Caco-2 (cell line): ENCODE data around the gene NES. TPM values are rescaled to one million over a fixed set of nuclear protein-coding genes. Genes with fewer than 3 reads are reported as not detected.

Experiments
- BruUV-seq: library from RNA; stranded (reverse); fragments of 400-500 nt; replicated peaks from 2 replicates; lab custom pipeline; 2021; lab: Mats Ljungman, UMichigan
- CTCF ChIA-PET: fragments of 300-600 bp; sonication (Branson Sonifier 250); formaldehyde crosslinking; loops from one replicate; lab custom pipeline; 2022; ENCODE audit warnings: antibody characterized with exemption; lab: Charles Lee
- POLR2A ChIA-PET: fragments of 300-600 bp; sonication (Branson Sonifier 250); formaldehyde crosslinking; loops from one replicate; lab custom pipeline; 2022; ENCODE audit warnings: antibody characterized with exemption; lab: Charles Lee
- DNase-seq, 2 experiments: peaks; one replicate each; pipeline versions ENCODE4 v3.0.0 to v3.0.0-alpha.2; 2020 to 2022
- H3K27me3 ChIP-seq: replicated peaks from 2 replicates; pipeline ENCODE4 v1.6.0; 2011; ENCODE audit warnings: low read length; ENCODE audit not compliant: control insufficient read depth, insufficient read depth
- H3K36me3 ChIP-seq: 2 replicates; pipeline ENCODE4 v1.5.1; 2011; ENCODE audit warnings: low read length; ENCODE audit not compliant: control insufficient read depth, insufficient read depth
- H3K4me1 ChIP-seq: fragments of 250-450 bp; sonication (Bioruptor Pico); 2 replicates; pipeline ENCODE4 v1.5.1; 2020; ENCODE audit warnings: mild to moderate bottlenecking
- H3K4me3 ChIP-seq: 2 replicates; pipeline ENCODE4 v1.5.1; 2011; ENCODE audit warnings: low read depth, mild to moderate bottlenecking, control low read depth, low read length
- H3K9me3 ChIP-seq: fragments of 250-450 bp; sonication (Bioruptor Pico); 2 replicates; pipeline ENCODE4 v1.5.1; 2020; ENCODE audit warnings: mild to moderate bottlenecking, moderate library complexity
- H3K27ac Mint-ChIP-seq: one replicate; pipeline ENCODE4 v1.8.0; 2022; ENCODE audit warnings: mixed read lengths; ENCODE audit not compliant: unreplicated experiment
- H3K27me3 Mint-ChIP-seq: one replicate; pipeline ENCODE4 v1.8.0; 2022; ENCODE audit warnings: mixed read lengths; ENCODE audit not compliant: insufficient read depth, unreplicated experiment
- H3K36me3 Mint-ChIP-seq: one replicate; pipeline ENCODE4 v1.8.0; 2022; ENCODE audit warnings: mild to moderate bottlenecking, mixed read lengths; ENCODE audit not compliant: insufficient read depth, unreplicated experiment
- H3K4me1 Mint-ChIP-seq: one replicate; pipeline ENCODE4 v1.8.0; 2022; ENCODE audit warnings: low read depth, mixed read lengths; ENCODE audit not compliant: unreplicated experiment
- H3K4me3 Mint-ChIP-seq: one replicate; pipeline ENCODE4 v1.8.0; 2022; ENCODE audit warnings: mild to moderate bottlenecking, moderate library complexity, mixed read lengths; ENCODE audit not compliant: unreplicated experiment
- H3K9me3 Mint-ChIP-seq: one replicate; pipeline ENCODE4 v1.8.0; 2022; ENCODE audit warnings: mixed read lengths; ENCODE audit not compliant: unreplicated experiment
- intact Hi-C: fragments of 100-400 bp; cut with micrococcal nuclease; formaldehyde crosslinking; loops from one replicate; pipeline ENCODE4 v1.10.0; 2022; ENCODE audit not compliant: unreplicated experiment
- total RNA-seq: library from RNA; stranded (reverse); gene quantifications from 2 replicates; pipeline ENCODE4 v1.2.3, GENCODE V29; 2022
- TF ChIP-seq, protein P1 (sequence below), 2 experiments: fragments of 200-600 bp in 1 of 2; IDR thresholded peaks; 1 replicate in 1 of 2; 2 replicates in 1 of 2; pipeline versions ENCODE4 v1.5.1 to v1.8.0; 2011 to 2022; ENCODE audit warnings: antibody characterized with exemption in 1 of 2, control low read depth in 1 of 2, inconsistent platforms in 1 of 2, low read depth in 1 of 2, low read length in 1 of 2, mild to moderate bottlenecking in 1 of 2, moderate library complexity in 1 of 2; ENCODE audit not compliant: insufficient read depth in 1 of 2, severe bottlenecking in 1 of 2, unreplicated experiment in 1 of 2

Gene NES
- total RNA-seq, 1 experiment from 2014 or later, result 18.0 TPM

DNA sequence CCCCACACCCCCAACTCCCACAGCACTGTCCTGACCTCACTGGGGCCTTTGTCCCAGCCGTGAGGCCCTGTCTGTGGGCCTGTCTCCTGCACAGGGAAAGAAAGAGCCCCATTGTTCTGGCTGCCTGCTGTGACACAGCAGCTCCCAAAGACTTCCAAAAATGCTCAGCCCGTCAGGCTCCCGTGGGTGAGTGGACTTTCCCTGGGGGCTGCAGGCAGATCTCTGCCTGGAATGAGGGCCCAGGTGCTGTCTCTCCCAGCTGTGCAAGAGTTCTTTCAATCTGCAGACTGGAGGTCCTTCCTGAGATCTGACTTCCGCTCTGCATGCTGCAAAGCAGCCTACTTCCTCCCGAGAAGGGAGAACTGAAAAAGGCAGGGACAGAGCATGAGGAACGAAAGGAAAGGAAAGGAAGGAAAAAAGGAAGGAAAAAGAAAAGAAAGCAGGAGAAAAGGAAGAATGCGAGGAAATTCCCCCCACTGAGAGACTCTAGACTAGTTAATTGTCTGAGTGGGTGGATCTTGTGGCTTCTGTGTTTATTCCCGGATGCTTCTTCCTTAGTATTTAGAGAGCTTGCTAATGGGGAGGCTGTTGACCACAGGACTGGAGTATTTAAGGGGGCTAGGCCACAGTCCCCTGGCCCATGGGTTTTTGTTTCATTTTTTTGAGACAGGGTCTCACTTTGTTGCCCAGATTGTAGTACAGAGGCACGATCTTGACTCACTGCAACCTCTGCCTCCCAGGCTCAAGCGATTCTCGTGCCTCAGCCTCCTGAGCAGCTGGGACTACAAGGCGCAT, 15.0 kb downstream of the NES start:
- DNase-seq, result no peak
- intact Hi-C loops, result no loop called here
- peaks cover 4% of the 10 kb centered on the region for H3K36me3 Mint-ChIP-seq
- peaks cover 66% of the 10 kb centered on the region for H3K4me1 Mint-ChIP-seq
- peak overlapping the region; percentile 34 for H3K27ac Mint-ChIP-seq
- no peaks in the 10 kb centered on the region for H3K9me3 ChIP-seq
- ChIA-PET CTCF (interaction anchor here (0.6 to 3.1 kb wide), 3 partner anchors 15 to 176 kb away, joined by 5 to 61 read pairs (median 6); partner anchors contain the start of gene NES), POLR2A (interaction anchor here (1.9 kb wide), 1 partner anchor 14 kb away, joined by 28 read pairs; the partner anchor contains the start of gene NES)
- H3K9me3 Mint-ChIP-seq, result no peaks in the 10 kb centered on the region
- H3K27me3 ChIP-seq, result no peaks in the 10 kb centered on the region
- BruUV-seq, result no TSS peak
- H3K36me3 ChIP-seq, result no peaks in the 10 kb centered on the region
- H3K4me3 Mint-ChIP-seq, result no peak overlapping the region
- TF ChIP-seq, protein P1, sequence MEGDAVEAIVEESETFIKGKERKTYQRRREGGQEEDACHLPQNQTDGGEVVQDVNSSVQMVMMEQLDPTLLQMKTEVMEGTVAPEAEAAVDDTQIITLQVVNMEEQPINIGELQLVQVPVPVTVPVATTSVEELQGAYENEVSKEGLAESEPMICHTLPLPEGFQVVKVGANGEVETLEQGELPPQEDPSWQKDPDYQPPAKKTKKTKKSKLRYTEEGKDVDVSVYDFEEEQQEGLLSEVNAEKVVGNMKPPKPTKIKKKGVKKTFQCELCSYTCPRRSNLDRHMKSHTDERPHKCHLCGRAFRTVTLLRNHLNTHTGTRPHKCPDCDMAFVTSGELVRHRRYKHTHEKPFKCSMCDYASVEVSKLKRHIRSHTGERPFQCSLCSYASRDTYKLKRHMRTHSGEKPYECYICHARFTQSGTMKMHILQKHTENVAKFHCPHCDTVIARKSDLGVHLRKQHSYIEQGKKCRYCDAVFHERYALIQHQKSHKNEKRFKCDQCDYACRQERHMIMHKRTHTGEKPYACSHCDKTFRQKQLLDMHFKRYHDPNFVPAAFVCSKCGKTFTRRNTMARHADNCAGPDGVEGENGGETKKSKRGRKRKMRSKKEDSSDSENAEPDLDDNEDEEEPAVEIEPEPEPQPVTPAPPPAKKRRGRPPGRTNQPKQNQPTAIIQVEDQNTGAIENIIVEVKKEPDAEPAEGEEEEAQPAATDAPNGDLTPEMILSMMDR (IDR thresholded peaks at IDR 0.05; ENCODE audit: insufficient read depth in 1 of 2, low read depth in 1 of 2, low read length in 1 of 2, severe bottlenecking in 1 of 2, unreplicated experiment in 1 of 2), result no peak
- H3K27me3 Mint-ChIP-seq, result no peaks in the 10 kb centered on the region
- peaks cover 63% of the 10 kb centered on the region for H3K4me1 ChIP-seq
- H3K4me3 ChIP-seq, result no peak overlapping the region

GRCh38 chr1:156660752-156661112, 16.5 kb downstream of the NES start:
- TF ChIP-seq, protein P1 (IDR thresholded peaks at IDR 0.05; ENCODE audit: insufficient read depth in 1 of 2, low read depth in 1 of 2, low read length in 1 of 2, severe bottlenecking in 1 of 2, unreplicated experiment in 1 of 2), result no peak
- DNase-seq, result no peak
- peak overlapping the region; percentile 18 for H3K4me3 ChIP-seq
- Mint-ChIP-seq H3K27ac (peak overlapping the region; percentile 92), H3K9me3 (no peaks in the 10 kb centered on the region), H3K27me3 (no peaks in the 10 kb centered on the region), H3K4me1 (peaks cover 56% of the 10 kb centered on the region), H3K36me3 (peaks cover 4% of the 10 kb centered on the region), H3K4me3 (peak overlapping the region; percentile 77)
- intact Hi-C loops, result loop anchor here (1.0 kb wide), 1 partner anchor 18 kb away; no protein-coding TSS in a partner anchor
- H3K36me3 ChIP-seq, result no peaks in the 10 kb centered on the region
- no peaks in the 10 kb centered on the region for H3K27me3 ChIP-seq
- H3K9me3 ChIP-seq, result no peaks in the 10 kb centered on the region
- POLR2A ChIA-PET, result interaction anchor here (0.6 to 1.9 kb wide), 2 partner anchors 16 to 81 kb away, joined by 3 to 28 read pairs; partner anchors contain the start of gene NES
- CTCF ChIA-PET, result interaction anchor here (0.6 to 3.1 kb wide), 13 partner anchors 9 to 267 kb away, joined by 3 to 61 read pairs (median 5); partner anchors contain the start of genes CRABP2, ISG20L2, METTL25B and NES
- H3K4me1 ChIP-seq, result peaks cover 48% of the 10 kb centered on the region
- TSS peak; percentile 84 for BruUV-seq

DNA sequence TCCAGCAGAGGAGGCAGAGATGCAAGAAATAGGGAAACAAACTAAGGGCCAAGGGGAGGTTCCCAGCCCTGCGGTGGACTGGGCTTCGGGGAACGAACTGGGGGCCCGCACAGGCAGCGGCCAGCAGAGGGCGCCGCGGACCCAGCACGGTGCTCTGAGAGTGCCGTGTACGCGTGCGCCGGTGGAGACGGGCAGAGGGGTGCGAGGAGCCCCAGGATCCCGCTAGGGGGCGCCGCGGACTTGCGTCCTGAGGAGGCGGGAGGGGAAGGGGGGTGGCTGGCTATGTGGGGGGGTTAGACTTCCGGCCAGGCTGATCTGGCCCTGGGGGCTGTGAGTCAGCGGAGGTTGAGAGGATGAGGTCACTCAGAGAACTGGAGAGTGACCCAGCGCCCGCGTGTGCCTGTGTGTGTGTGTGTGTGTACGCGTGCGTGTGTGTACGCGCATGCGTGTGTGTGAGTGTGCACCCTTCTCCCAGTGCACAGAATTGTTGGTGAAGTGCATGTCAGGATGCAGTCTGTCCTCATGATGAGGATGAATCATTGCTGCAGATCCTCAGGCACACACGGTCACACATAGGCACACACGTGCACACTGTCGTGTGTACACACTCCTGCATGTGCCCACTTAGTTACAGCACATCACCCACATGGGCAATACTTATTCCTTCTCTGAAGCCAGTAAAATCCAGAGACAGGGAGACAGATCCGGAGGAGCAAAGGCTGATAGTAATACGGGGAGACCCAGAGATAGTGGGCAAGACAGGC, 17.0 kb downstream of the NES start:
- POLR2A ChIA-PET, result interaction anchor here (0.6 to 1.9 kb wide), 2 partner anchors 16 to 82 kb away, joined by 3 to 28 read pairs; partner anchors contain the start of gene NES
- Mint-ChIP-seq H3K27me3 (peaks cover 1% of the 10 kb centered on the region), H3K4me3 (peak overlapping the region; percentile 77), H3K36me3 (peaks cover 4% of the 10 kb centered on the region), H3K9me3 (no peaks in the 10 kb centered on the region), H3K27ac (peak overlapping the region; percentile 92), H3K4me1 (peaks cover 51% of the 10 kb centered on the region)
- no peaks in the 10 kb centered on the region for H3K9me3 ChIP-seq
- H3K4me3 ChIP-seq, result peak overlapping the region; percentile 19
- TF ChIP-seq, protein P1 (IDR thresholded peaks at IDR 0.05; ENCODE audit: insufficient read depth in 1 of 2, low read depth in 1 of 2, low read length in 1 of 2, severe bottlenecking in 1 of 2, unreplicated experiment in 1 of 2), result peak; percentile 98
- H3K36me3 ChIP-seq, result no peaks in the 10 kb centered on the region
- intact Hi-C loops, result loop anchor here (1.0 kb wide), 1 partner anchor 18 kb away; no protein-coding TSS in a partner anchor
- no TSS peak for BruUV-seq
- peak; percentile 95 to 97 for DNase-seq
- H3K27me3 ChIP-seq, result no peaks in the 10 kb centered on the region
- H3K4me1 ChIP-seq, result peaks cover 43% of the 10 kb centered on the region
- CTCF ChIA-PET, result interaction anchor here (0.6 to 3.1 kb wide), 16 partner anchors 17 to 203 kb away, joined by 3 to 61 read pairs (median 5); partner anchors contain the start of genes CRABP2, ISG20L2, METTL25B and MRPL24
